PC-3 (cell line): ENCODE results near the gene RBPJ.

Experiments used
- CTCF ChIP-seq: fragments of 300-600 bp; sonication (generic); conservative IDR thresholded peaks from 2 replicates; pipeline ENCODE4 v1.5.1; 2017; ENCODE audit warnings: antibody characterized with exemption, low read depth, mild to moderate bottlenecking, low read length
- EZH2phosphoT487 ChIP-seq: fragments of 300-600 bp; sonication (generic); IDR thresholded peaks from 2 replicates; pipeline ENCODE4 v1.6.1; 2018; ENCODE audit warnings: mild to moderate bottlenecking, antibody characterized with exemption, low read length, borderline replicate concordance

GRCh38 chr4:26330186-26330787 is 9.5 kb downstream of the RBPJ start:
- TF ChIP-seq CTCF (peak; percentile 75), EZH2phosphoT487 (no peak)
